ENCODE data around the gene ZNF678. TPM values are rescaled to one million over a fixed set of nuclear protein-coding genes. Genes with fewer than 3 reads are reported as not detected.

Gene ZNF678
- total and polyA plus RNA-seq, 2 experiments from 2014 or later = 0.86 to 1.7 TPM

- no peak for DNase-seq
- H3K27me3 ChIP-seq (replicated peaks; ENCODE audit: insufficient read depth) = no peaks in the 10 kb centered on the region
- no peak overlapping the region for H3K9ac ChIP-seq
- no peaks in the 10 kb centered on the region for H3K9me3 ChIP-seq (ENCODE audit: low read depth)
- H4K20me1 ChIP-seq (ENCODE audit: insufficient read depth) = no peaks in the 10 kb centered on the region
- H3K9me2 ChIP-seq (ENCODE audit: insufficient read depth) = no peaks in the 10 kb centered on the region
- H3K79me2 ChIP-seq (ENCODE audit: insufficient read depth) = no peaks in the 10 kb centered on the region
- TF ChIP-seq EZH2 (IDR thresholded peaks at IDR 0.05; ENCODE audit: insufficient read depth, poor library complexity, severe bottlenecking) = no peak
- TF ChIP-seq EZH2phosphoT487 (IDR thresholded peaks at IDR 0.05; ENCODE audit: insufficient read depth, low read depth) = no peak
- H3F3A ChIP-seq (ENCODE audit: insufficient read depth) = no peaks in the 10 kb centered on the region
- no peak overlapping the region for H3K4me3 ChIP-seq
- in situ Hi-C loops (cut with MboI) = no loop called here
- no peak overlapping the region for H3K4me2 ChIP-seq (ENCODE audit: unreplicated experiment)
- H2AFZ ChIP-seq = no peak overlapping the region
- H3K27ac ChIP-seq = no peak overlapping the region
- WGBS, 2 experiments (ENCODE audit: low coverage in 1 of 2, low lambda C conversion rate in 2 of 2, missing lambda C conversion rate in 2 of 2) = 83 to 88% methylated on average over 1 of the region's 1 CpG
- no peaks in the 10 kb centered on the region for H3K4me1 ChIP-seq (ENCODE audit: insufficient read depth)
- no peaks in the 10 kb centered on the region for H3K36me3 ChIP-seq (ENCODE audit: low read depth)
Measured at GRCh38 chr1:227613526-227613925, 50.2 kb downstream of the ZNF678 start.

- in situ Hi-C loops (cut with MboI) = no loop called here
Measured at GRCh38 chr1:227621211-227621610, 57.9 kb downstream of the ZNF678 start.

GRCh38 chr1:227622739-227623475 is 59.6 kb downstream of the ZNF678 start:
- H3K9me2 ChIP-seq (ENCODE audit: insufficient read depth) = no peaks in the 10 kb centered on the region
- no peak overlapping the region for H3K4me2 ChIP-seq (ENCODE audit: unreplicated experiment)
- no peaks in the 10 kb centered on the region for H3K36me3 ChIP-seq (ENCODE audit: low read depth)
- no peaks in the 10 kb centered on the region for H3K9me3 ChIP-seq (ENCODE audit: low read depth)
- H2AFZ ChIP-seq = no peak overlapping the region
- DNase-seq = no peak
- H4K20me1 ChIP-seq (ENCODE audit: insufficient read depth) = no peaks in the 10 kb centered on the region
- no peak for TF ChIP-seq EZH2phosphoT487 (IDR thresholded peaks at IDR 0.05; ENCODE audit: insufficient read depth, low read depth)
- TF ChIP-seq EZH2 (IDR thresholded peaks at IDR 0.05; ENCODE audit: insufficient read depth, poor library complexity, severe bottlenecking) = no peak
- 37 to 40% methylated on average over 1 of the region's 1 CpG for WGBS, 2 experiments (ENCODE audit: low coverage in 1 of 2, low lambda C conversion rate in 2 of 2, missing lambda C conversion rate in 2 of 2)
- in situ Hi-C loops (cut with MboI) = no loop called here
- H3K79me2 ChIP-seq (ENCODE audit: insufficient read depth) = no peaks in the 10 kb centered on the region
- H3K4me1 ChIP-seq (ENCODE audit: insufficient read depth) = no peaks in the 10 kb centered on the region
- H3K9ac ChIP-seq = no peak overlapping the region
- H3K27ac ChIP-seq = no peak overlapping the region
- H3F3A ChIP-seq (ENCODE audit: insufficient read depth) = no peaks in the 10 kb centered on the region
- H3K27me3 ChIP-seq (replicated peaks; ENCODE audit: insufficient read depth) = no peaks in the 10 kb centered on the region
- H3K4me3 ChIP-seq = no peak overlapping the region

More at GRCh38 chr1:227621211-227621610, 57.9 kb downstream of the ZNF678 start:
- Histone ChIP-seq H3K4me2 (ENCODE audit: unreplicated experiment) (no peak overlapping the region), H3K4me3 (no peak overlapping the region), H3K36me3 (ENCODE audit: low read depth) (no peaks in the 10 kb centered on the region), H3K9ac (no peak overlapping the region), H3F3A (ENCODE audit: insufficient read depth) (no peaks in the 10 kb centered on the region), H2AFZ (no peak overlapping the region), H4K20me1 (ENCODE audit: insufficient read depth) (no peaks in the 10 kb centered on the region), H3K4me1 (ENCODE audit: insufficient read depth) (no peaks in the 10 kb centered on the region), H3K27ac (no peak overlapping the region), H3K9me2 (ENCODE audit: insufficient read depth) (no peaks in the 10 kb centered on the region), H3K9me3 (ENCODE audit: low read depth) (no peaks in the 10 kb centered on the region), H3K27me3 (replicated peaks; ENCODE audit: insufficient read depth) (no peaks in the 10 kb centered on the region), H3K79me2 (ENCODE audit: insufficient read depth) (no peaks in the 10 kb centered on the region)
- peak; percentile 0 for DNase-seq
- TF ChIP-seq EZH2 (IDR thresholded peaks at IDR 0.05; ENCODE audit: insufficient read depth, poor library complexity, severe bottlenecking) (no peak), EZH2phosphoT487 (IDR thresholded peaks at IDR 0.05; ENCODE audit: insufficient read depth, low read depth) (no peak)
- 73 to 91% methylated on average over 1 of the region's 1 CpG for WGBS, 2 experiments (ENCODE audit: low coverage in 1 of 2, low lambda C conversion rate in 2 of 2, missing lambda C conversion rate in 2 of 2)

- Histone ChIP-seq H3K4me2 (ENCODE audit: unreplicated experiment) (no peak overlapping the region), H4K20me1 (ENCODE audit: insufficient read depth) (no peaks in the 10 kb centered on the region), H3K79me2 (ENCODE audit: insufficient read depth) (no peaks in the 10 kb centered on the region), H3F3A (ENCODE audit: insufficient read depth) (no peaks in the 10 kb centered on the region), H3K27ac (no peak overlapping the region), H3K9me3 (ENCODE audit: low read depth) (no peaks in the 10 kb centered on the region), H3K9ac (no peak overlapping the region), H3K36me3 (ENCODE audit: low read depth) (no peaks in the 10 kb centered on the region), H3K27me3 (replicated peaks; ENCODE audit: insufficient read depth) (no peaks in the 10 kb centered on the region), H2AFZ (no peak overlapping the region), H3K9me2 (ENCODE audit: insufficient read depth) (no peaks in the 10 kb centered on the region), H3K4me3 (no peak overlapping the region), H3K4me1 (ENCODE audit: insufficient read depth) (no peaks in the 10 kb centered on the region)
- in situ Hi-C loops (cut with MboI) = no loop called here
- no peak for DNase-seq
- TF ChIP-seq EZH2 (IDR thresholded peaks at IDR 0.05; ENCODE audit: insufficient read depth, poor library complexity, severe bottlenecking) (no peak), EZH2phosphoT487 (IDR thresholded peaks at IDR 0.05; ENCODE audit: insufficient read depth, low read depth) (no peak)
- 88 to 90% methylated on average over 13 of the region's 13 CpGs for WGBS, 2 experiments (ENCODE audit: low coverage in 1 of 2, low lambda C conversion rate in 2 of 2, missing lambda C conversion rate in 2 of 2)
Measured at GRCh38 chr1:227632325-227632724, 69.0 kb downstream of the ZNF678 start.

Measured in GM23248 (cell line).